Head of caudate nucleus (tissue), 42 donors: ENCODE data around the gene HSD17B2.

ENCODE experiments used
- DNase-seq, 42 donors: peaks; one replicate each; pipeline versions ENCODE4 v3.0.0 to v3.0.0-alpha.2; 2020 to 2021; ENCODE audit warnings: mixed read lengths in 7 of 42
- intact Hi-C: fragments of 100-400 bp; cut with DNase I; formaldehyde crosslinking; loops from one replicate; pipeline ENCODE4 v1.15.0; 2022

Gene HSD17B2

GRCh38 chr16:82016263-82016662, 18.8 kb upstream of the HSD17B2 start:
- DNase-seq: no peak
- intact Hi-C loops: no loop called here

GRCh38 chr16:82016964-82017363, 18.1 kb upstream of the HSD17B2 start:
- intact Hi-C loops: no loop called here
- DNase-seq: no peak

DNA sequence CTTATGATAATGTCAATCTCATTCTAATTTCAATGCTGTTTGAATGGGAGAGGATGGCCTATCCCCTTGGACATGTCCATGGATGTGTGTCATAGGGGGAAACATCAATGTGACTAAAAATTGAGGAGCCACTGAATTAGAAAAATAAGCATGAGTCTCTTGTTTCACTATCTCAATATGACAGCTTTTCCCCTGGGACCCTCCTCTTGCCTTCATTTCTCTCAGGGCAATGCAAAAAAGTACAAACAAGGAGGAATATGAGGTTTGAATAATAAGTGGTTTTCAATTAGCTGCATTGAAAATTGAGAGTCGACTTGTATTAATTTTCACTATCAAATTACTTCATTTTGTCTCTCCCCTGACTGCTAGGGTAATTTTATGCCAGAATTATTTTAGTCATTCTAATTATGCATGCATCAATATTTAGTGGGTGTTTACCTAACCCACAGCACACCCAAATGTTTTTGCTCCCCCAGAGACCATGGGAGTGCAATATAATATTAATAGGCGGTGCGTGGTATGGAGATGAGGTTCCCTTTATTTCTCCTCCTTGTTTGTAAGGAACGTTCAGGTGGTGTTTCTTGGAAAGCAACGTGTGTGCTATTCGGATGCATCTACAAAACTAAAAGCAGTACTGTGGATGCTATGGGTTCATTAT, 17.0 kb upstream of the HSD17B2 start:
- intact Hi-C loops: no loop called here

DNA sequence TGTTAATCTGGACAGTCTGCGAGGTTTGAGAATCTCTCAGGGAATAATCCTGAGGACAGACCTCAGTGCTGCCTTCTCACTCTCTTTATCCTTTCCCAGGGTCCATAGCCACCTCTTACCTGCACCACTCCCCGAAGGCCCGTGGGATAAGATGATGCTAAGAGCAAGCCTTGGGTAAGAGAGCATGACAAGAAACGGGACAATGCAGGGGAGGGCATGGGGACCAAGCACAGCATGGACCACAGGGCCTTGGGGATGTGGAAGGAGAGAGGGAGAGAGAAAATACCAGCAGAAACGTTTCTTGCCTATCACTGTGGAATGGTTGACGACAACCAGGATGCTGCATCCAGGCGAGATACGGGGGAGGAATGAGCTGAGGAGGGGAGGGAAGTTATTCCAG, 15.5 kb upstream of the HSD17B2 start:
- intact Hi-C loops: no loop called here

More for the DNA sequence above, 17.0 kb upstream of the HSD17B2 start:
- DNase-seq: no peak

DNA sequence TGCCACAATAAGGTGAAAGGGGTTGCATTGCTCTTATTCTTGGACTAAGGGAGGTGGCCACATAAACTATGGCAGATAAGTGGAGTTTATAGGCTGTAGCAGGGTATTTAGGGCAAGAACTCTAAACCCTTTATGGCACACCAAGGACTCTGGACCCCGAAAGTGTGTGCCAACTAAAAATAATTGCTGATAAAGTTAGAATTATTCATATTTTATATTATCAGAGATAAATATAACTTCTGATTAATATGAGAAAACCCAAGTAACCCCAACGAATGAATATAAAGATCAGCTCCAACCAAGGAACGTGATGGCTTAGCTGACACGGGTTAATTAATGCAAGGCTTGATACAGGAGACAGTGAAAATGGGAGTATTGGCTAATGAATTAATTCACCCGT, 15.0 kb upstream of the HSD17B2 start:
- intact Hi-C loops: no loop called here
- DNase-seq: no peak

More for the DNA sequence above, 15.5 kb upstream of the HSD17B2 start:
- no peak for DNase-seq

DNA sequence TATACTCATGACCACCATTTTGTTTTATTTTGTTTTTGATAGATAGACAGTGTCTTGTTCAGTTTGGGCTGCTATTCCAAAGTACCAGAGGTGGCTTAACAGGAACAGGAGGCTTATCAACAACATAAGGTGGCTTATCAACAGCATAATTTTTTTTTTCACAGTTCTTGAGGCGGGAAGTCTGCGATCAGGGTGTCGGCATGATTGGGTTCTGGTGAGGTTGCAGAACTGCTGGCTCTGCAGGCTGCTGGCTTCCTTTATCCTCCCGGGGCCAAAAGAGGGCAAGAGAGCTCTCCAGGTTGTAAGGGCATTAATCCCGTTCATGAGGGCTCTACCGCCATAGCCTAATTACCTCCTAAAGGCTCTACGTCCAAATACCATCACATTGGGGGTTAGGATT, 11.8 kb upstream of the HSD17B2 start:
- intact Hi-C loops: no loop called here
- no peak for DNase-seq

GRCh38 chr16:82024316-82024715, 10.7 kb upstream of the HSD17B2 start:
- intact Hi-C loops: no loop called here
- DNase-seq: peak in 10 of 42 donors; percentile 7 to 67 (median 34)

GRCh38 chr16:82024883-82025282, 10.2 kb upstream of the HSD17B2 start:
- intact Hi-C loops: no loop called here

GRCh38 chr16:82027629-82028064, 7.4 kb upstream of the HSD17B2 start:
- DNase-seq: no peak
- intact Hi-C loops: no loop called here

More at GRCh38 chr16:82024883-82025282, 10.2 kb upstream of the HSD17B2 start:
- peak in 5 of 42 donors; percentile 11 to 43 (median 21) for DNase-seq

- DNase-seq: peak in 8 of 42 donors; percentile 10 to 65 (median 28)
- intact Hi-C loops: loop anchor here (5.0 kb wide), 1 partner anchor 201 kb away; no protein-coding TSS in a partner anchor
Observed at GRCh38 chr16:82031116-82032084, 3.7 kb upstream of the HSD17B2 start.

- DNase-seq: no peak
- intact Hi-C loops: loop anchor here (5.0 kb wide), 1 partner anchor 199 kb away; no protein-coding TSS in a partner anchor
Observed at GRCh38 chr16:82033006-82033405, 2.0 kb upstream of the HSD17B2 start.

DNA sequence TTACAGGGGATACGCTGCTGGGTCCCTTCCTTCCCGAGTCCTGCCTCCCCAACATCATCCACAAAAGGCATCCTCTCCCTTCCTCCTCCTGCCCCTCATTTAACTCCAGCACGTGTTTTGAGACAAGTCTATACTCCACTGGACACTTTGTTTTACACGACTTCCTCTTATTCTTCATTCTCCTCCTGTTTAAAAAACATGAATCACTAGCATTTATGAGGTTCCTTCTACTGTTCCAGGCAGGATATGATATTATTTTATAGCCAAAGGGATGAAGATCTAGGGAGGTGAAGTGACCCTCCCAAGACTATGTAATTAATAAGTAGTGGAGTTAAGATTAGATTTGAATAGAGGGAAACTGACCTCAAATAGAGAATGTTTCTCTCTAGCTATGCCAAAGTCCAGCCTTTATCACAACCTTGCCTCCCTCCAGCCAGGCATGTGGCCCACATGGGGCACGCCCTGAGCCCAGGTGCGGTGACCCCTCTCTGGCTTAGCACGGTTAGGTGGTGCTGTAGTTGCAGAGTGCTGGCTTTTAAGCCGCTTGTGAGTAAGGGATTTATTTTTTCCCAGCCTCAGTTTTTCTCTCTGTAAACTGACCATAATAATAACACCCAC, 1.3 kb upstream of the HSD17B2 start:
- intact Hi-C loops: loop anchor here (5.0 kb wide), 1 partner anchor 199 kb away; no protein-coding TSS in a partner anchor
- DNase-seq: no peak

DNA sequence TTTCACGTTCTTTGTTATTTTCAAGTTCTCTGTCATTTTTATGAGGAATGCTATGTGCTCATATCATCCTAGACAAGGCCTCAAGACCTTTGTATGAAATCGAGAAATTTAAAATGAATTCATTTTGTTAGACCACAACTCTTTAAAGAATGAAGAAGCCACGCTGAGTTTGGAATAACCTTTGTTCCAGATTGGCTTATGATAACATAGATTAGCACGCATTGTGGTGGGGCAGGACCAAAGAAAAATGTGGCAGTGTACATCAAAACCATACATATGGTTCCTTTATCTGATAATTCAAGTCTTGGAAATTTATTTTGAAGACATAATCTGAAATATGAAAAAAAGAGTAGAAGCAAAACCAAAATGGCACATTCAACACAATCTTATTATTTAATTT, 2.2 kb downstream of the HSD17B2 start:
- intact Hi-C loops: no loop called here

DNA sequence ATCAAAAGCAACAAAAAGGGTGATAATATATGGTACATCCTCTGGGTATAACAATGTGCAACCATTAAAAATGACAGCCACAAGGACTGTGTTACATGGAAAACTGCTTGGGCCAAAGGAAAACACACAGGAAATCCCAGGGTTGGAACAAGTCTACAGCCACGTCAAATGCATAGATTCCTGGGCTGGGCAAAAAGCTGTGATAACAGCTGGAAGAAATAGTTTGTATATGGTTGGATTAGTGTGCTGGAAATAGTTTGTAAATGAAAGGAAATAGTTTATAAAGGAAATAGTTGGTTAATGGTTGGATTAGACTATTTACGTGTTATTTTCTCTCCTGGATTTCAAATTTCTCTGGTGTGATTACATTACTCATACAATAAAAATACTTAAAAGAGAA, 2.6 kb downstream of the HSD17B2 start:
- no peak for DNase-seq
- intact Hi-C loops: no loop called here

More for the DNA sequence above, 2.2 kb downstream of the HSD17B2 start:
- DNase-seq: no peak

DNA sequence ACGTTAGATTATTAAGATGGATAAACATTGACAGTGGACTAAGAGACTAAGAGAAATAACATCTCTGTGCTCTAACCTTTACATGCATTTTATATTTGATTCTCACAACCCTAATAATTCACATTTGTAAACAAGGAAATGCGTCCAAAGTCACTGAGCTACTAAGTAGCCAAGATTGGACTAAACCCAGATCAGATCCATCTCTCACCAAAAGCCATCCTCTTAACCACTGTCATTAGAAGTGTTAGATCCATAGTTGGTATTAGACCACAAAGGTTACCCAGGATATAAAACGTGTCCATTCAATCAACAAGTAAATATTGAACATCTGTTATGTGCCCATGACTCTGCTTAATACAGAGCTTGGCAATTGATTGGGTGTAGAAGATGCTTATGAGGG, 5.2 kb downstream of the HSD17B2 start:
- no peak for DNase-seq
- intact Hi-C loops: no loop called here

- intact Hi-C loops: no loop called here
Observed at GRCh38 chr16:82041542-82041941, 6.5 kb downstream of the HSD17B2 start.

DNA sequence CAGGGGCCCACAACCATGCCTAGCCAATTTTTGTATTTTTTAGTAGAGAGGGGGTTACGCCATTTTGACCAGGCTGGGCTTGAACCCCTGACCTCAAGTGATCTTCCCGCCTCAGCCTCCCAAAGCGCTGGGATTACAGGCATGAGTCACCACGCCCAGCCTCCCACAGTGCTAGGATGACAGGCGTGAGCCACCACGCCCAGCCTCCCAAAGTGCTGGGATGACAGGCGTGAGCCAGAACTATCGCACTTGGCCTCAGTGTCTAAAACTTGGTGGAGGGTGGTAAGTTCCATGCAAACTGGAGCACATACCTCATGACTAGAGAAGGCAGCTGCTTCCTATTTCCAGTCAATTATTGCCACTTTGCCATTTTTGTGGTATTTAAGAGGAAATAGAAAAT, 7.1 kb downstream of the HSD17B2 start:
- intact Hi-C loops: no loop called here
- no peak for DNase-seq

More at GRCh38 chr16:82041542-82041941, 6.5 kb downstream of the HSD17B2 start:
- no peak for DNase-seq

GRCh38 chr16:82042846-82043245, 7.8 kb downstream of the HSD17B2 start:
- intact Hi-C loops: no loop called here
- no peak for DNase-seq
